Breast epithelium (tissue), 3 donors: ENCODE measurements around the gene ATP5ME.

Experiments
- POLR2A ChIP-seq: fragments of 450-650 bp; IDR thresholded peaks from one replicate; pipeline ENCODE4 v1.6.1; 2016; ENCODE audit warnings: antibody characterized with exemption, mild to moderate bottlenecking, moderate library complexity
- POLR2AphosphoS5 ChIP-seq, 3 donors: sonication (generic); formaldehyde crosslinking; IDR thresholded peaks; one replicate each; pipeline ENCODE4 v1.6.1; 2017; ENCODE audit warnings: antibody characterized with exemption in 3 of 3
- TF ChIP-seq, protein P1 (sequence below), 3 donors: fragments of 450-650 bp; IDR thresholded peaks; one replicate each; pipeline ENCODE4 v1.5.1; 2016 to 2017; ENCODE audit warnings: antibody characterized with exemption in 3 of 3, mild to moderate bottlenecking in 3 of 3, moderate library complexity in 3 of 3

DNA sequence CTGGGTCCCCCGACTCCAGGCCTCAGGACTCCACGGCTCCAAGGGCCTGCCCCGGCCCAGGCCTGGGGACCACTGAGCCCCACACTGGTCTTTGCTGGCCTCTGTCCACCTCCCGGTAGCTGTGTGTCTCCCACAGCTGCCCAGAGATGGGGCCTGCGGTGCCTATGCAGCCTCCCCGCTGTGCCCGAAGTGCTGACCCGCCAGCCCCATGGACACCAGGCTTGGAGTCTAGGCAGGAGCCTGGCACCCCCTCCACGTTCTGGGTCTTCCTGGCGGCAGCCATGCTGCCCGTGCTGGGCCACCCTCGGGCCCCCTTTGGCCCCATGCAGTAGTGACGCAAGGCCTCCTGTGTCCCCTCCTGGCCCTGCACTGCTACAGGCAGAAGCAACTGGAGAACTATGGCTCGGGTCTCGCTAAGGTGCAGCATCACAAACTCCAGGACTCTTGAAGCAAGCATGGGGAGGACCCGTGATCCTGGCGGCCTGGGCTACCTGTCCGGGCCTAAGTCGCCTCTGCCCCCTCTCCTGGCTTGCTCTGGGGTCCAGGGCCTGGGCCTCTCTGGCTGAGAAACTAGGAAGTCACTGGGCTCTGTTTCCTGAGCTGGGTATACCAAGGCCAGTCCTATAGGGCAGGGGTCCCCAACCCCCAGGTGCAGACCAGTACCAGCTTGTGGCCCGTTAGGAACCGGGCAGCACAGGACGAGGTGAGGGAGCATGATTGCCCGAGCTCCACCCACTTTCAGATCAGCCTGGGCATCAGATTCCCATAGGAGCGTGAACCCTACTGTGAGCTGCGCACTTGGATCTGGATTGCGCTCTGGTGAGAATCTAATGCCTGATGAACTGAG lies 1.2 kb upstream of the ATP5ME start:
- TF ChIP-seq, protein P1, sequence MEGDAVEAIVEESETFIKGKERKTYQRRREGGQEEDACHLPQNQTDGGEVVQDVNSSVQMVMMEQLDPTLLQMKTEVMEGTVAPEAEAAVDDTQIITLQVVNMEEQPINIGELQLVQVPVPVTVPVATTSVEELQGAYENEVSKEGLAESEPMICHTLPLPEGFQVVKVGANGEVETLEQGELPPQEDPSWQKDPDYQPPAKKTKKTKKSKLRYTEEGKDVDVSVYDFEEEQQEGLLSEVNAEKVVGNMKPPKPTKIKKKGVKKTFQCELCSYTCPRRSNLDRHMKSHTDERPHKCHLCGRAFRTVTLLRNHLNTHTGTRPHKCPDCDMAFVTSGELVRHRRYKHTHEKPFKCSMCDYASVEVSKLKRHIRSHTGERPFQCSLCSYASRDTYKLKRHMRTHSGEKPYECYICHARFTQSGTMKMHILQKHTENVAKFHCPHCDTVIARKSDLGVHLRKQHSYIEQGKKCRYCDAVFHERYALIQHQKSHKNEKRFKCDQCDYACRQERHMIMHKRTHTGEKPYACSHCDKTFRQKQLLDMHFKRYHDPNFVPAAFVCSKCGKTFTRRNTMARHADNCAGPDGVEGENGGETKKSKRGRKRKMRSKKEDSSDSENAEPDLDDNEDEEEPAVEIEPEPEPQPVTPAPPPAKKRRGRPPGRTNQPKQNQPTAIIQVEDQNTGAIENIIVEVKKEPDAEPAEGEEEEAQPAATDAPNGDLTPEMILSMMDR (IDR thresholded peaks at IDR 0.05) = no peak
- TF ChIP-seq POLR2AphosphoS5 (IDR thresholded peaks at IDR 0.05) = no peak
- no peak for TF ChIP-seq POLR2A
